GM13976 (cell line): Measurements from ENCODE around the gene COL4A2.

ENCODE experiments used
- DNase-seq: peaks from one replicate; pipeline ENCODE4 v3.0.0; 2012; ENCODE audit warnings: low spot score
- CTCF ChIP-seq: IDR thresholded peaks from 2 replicates; pipeline ENCODE4 v1.5.1; 2012; ENCODE audit warnings: borderline replicate concordance, mild to moderate bottlenecking; ENCODE audit not compliant: insufficient read depth; ENCODE audit errors: extremely low read depth, missing control alignments, control extremely low read depth
- in situ Hi-C: fragments of 300-500 bp; cut with MboI; formaldehyde crosslinking; loops from one replicate; pipeline ENCODE4 v1.12.0; 2022; ENCODE audit warnings: low sequenced_read_pairs, mixed read lengths, inconsistent platforms; ENCODE audit not compliant: unreplicated experiment

COL4A2 gene

GRCh38 chr13:110398564-110399507 is 91.8 kb downstream of the COL4A2 start:
- DNase-seq = no peak
- in situ Hi-C loops = no loop called here
- no peak for TF ChIP-seq CTCF

- in situ Hi-C loops = no loop called here
- DNase-seq = no peak
- no peak for TF ChIP-seq CTCF
Observed at GRCh38 chr13:110399801-110400200, 92.7 kb downstream of the COL4A2 start.

GRCh38 chr13:110400786-110401533 is 93.9 kb downstream of the COL4A2 start:
- DNase-seq = no peak
- in situ Hi-C loops = no loop called here
- no peak for TF ChIP-seq CTCF

- no peak for DNase-seq
- in situ Hi-C loops = no loop called here
- no peak for TF ChIP-seq CTCF
Observed at GRCh38 chr13:110402299-110403069, 95.4 kb downstream of the COL4A2 start.

- no peak for DNase-seq
- in situ Hi-C loops = no loop called here
- TF ChIP-seq CTCF = no peak
Observed at GRCh38 chr13:110403315-110403714, 96.2 kb downstream of the COL4A2 start.

GRCh38 chr13:110403721-110404120 is 96.6 kb downstream of the COL4A2 start:
- DNase-seq = no peak
- in situ Hi-C loops = no loop called here
- no peak for TF ChIP-seq CTCF
